Measurements from ENCODE around the gene MAP4K2.

DNA sequence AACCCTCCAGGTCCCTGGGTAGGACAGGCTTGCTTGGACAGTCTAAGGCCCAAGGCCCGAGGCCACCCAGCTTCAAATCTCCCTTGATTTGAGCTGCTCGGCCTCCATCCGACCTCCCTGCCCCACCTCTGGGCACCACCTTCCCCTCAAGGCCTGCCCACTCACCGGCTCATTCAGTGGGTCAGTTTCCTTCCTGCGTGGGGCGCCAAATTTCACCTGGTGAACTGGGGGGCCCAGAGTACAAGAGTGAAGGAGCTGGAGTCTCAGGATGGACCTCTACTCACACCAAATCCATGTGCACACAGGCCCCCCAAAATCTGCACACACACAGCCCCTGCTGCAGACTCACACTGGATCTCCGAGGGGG, 3.8 kb downstream of the MAP4K2 start:
- TF ChIP-seq, protein P1, sequence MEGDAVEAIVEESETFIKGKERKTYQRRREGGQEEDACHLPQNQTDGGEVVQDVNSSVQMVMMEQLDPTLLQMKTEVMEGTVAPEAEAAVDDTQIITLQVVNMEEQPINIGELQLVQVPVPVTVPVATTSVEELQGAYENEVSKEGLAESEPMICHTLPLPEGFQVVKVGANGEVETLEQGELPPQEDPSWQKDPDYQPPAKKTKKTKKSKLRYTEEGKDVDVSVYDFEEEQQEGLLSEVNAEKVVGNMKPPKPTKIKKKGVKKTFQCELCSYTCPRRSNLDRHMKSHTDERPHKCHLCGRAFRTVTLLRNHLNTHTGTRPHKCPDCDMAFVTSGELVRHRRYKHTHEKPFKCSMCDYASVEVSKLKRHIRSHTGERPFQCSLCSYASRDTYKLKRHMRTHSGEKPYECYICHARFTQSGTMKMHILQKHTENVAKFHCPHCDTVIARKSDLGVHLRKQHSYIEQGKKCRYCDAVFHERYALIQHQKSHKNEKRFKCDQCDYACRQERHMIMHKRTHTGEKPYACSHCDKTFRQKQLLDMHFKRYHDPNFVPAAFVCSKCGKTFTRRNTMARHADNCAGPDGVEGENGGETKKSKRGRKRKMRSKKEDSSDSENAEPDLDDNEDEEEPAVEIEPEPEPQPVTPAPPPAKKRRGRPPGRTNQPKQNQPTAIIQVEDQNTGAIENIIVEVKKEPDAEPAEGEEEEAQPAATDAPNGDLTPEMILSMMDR (conservative IDR thresholded peaks at IDR 0.05 in 1 of 2, IDR thresholded peaks at IDR 0.05 in 1 of 2; ENCODE audit: extremely low read depth in 1 of 2, insufficient read depth in 1 of 2, low read depth in 1 of 2, low read length in 2 of 2): no peak
- TF ChIP-seq EZH2 (IDR thresholded peaks at IDR 0.05; ENCODE audit: borderline replicate concordance, low read length): no peak
